Keratinocyte (primary cell): Measurements from ENCODE around the gene MYB. TPM values are rescaled to one million over a fixed set of nuclear protein-coding genes. Genes with fewer than 3 reads are reported as not detected.
A peak's percentile ranks its signal among the peaks of the same experiment; 100 is the strongest.

ENCODE experiments used
- DNase-seq: peaks from one replicate; pipeline ENCODE4 v3.0.0-alpha.2; 2011; ENCODE audit warnings: low read depth, missing footprints, low spot score
- FAIRE-seq: peaks from 2 replicates; lab custom pipeline; 2011; peaks lifted over from hg19 to GRCh38; lab: Jason Lieb, UNC
- H2AFZ ChIP-seq: 2 replicates; pipeline ENCODE4 v1.6.0; 2012; ENCODE audit warnings: low read length, control low read depth, inconsistent platforms; ENCODE audit not compliant: control insufficient read depth
- H3K27ac ChIP-seq: 2 replicates; pipeline ENCODE4 v1.5.1; 2011; ENCODE audit warnings: low read length; ENCODE audit not compliant: control insufficient read depth, insufficient read depth
- H3K27me3 ChIP-seq: 3 replicates; pipeline ENCODE4 v1.6.0; 2011; ENCODE audit warnings: low read length; ENCODE audit not compliant: control insufficient read depth, insufficient read depth; ENCODE audit errors: extremely low read depth
- H3K36me3 ChIP-seq, 2 experiments: 2 replicates in 1 of 2; 3 replicates in 1 of 2; pipeline ENCODE4 v1.5.1; 2011; ENCODE audit warnings: low read length in 2 of 2, mild to moderate bottlenecking in 1 of 2; ENCODE audit not compliant: control insufficient read depth in 2 of 2, insufficient read depth in 2 of 2; ENCODE audit errors: extremely low read depth in 1 of 2
- H3K4me1 ChIP-seq: 3 replicates; pipeline ENCODE4 v1.5.1; 2011; ENCODE audit warnings: low read length; ENCODE audit not compliant: control insufficient read depth, insufficient read depth; ENCODE audit errors: extremely low read depth
- H3K4me2 ChIP-seq: 3 replicates; pipeline ENCODE4 v1.6.0; 2011; ENCODE audit warnings: low read depth, low read length; ENCODE audit not compliant: control insufficient read depth, insufficient read depth; ENCODE audit errors: extremely low read depth
- H3K4me3 ChIP-seq, 3 experiments: fragments of 200-600 bp in 1 of 3; sonication (generic) in 1 of 3; 2 replicates in 2 of 3; 3 replicates in 1 of 3; pipeline ENCODE4 v1.5.1; 2011 to 2016; ENCODE audit warnings: low read length in 3 of 3, mild to moderate bottlenecking in 3 of 3, control low read depth in 2 of 3, inconsistent platforms in 1 of 3, low read depth in 1 of 3, mixed read lengths in 1 of 3, mixed run types in 1 of 3, moderate library complexity in 1 of 3; ENCODE audit not compliant: control insufficient read depth in 2 of 3, insufficient read depth in 2 of 3; ENCODE audit errors: extremely low read depth in 1 of 3
- H3K79me2 ChIP-seq: 2 replicates; pipeline ENCODE4 v1.6.0; 2012; ENCODE audit warnings: low read length; ENCODE audit not compliant: control insufficient read depth, insufficient read depth
- H3K9ac ChIP-seq: 3 replicates; pipeline ENCODE4 v1.6.0; 2011; ENCODE audit warnings: low read length; ENCODE audit not compliant: control insufficient read depth, insufficient read depth; ENCODE audit errors: extremely low read depth
- H3K9me1 ChIP-seq: 3 replicates; pipeline ENCODE4 v1.6.0; 2011; ENCODE audit warnings: low read length; ENCODE audit not compliant: control insufficient read depth, insufficient read depth; ENCODE audit errors: extremely low read depth
- H3K9me3 ChIP-seq: 2 replicates; pipeline ENCODE4 v1.5.1; 2012; ENCODE audit warnings: low read depth, low read length; ENCODE audit not compliant: control insufficient read depth
- H4K20me1 ChIP-seq: 3 replicates; pipeline ENCODE4 v1.6.0; 2011; ENCODE audit warnings: low read length; ENCODE audit not compliant: control insufficient read depth, insufficient read depth; ENCODE audit errors: extremely low read depth
- EZH2 ChIP-seq: IDR thresholded peaks from one replicate; pipeline ENCODE4 v1.6.1; 2012; ENCODE audit warnings: inconsistent platforms, mild to moderate bottlenecking, low read length, moderate library complexity
- dilution Hi-C: fragments of 300-500 bp; cut with MboI; formaldehyde crosslinking; loops from one replicate; pipeline ENCODE4 v1.7.0; 2020; ENCODE audit warnings: low sequenced_read_pairs; ENCODE audit not compliant: extremely low pct_ligation_motif_present
- polyA plus RNA-seq, 5 experiments: library from polyadenylated mRNA; depleted of rRNA in 3 of 5; stranded (reverse) in 3 of 5; stranded (forward) in 1 of 5; unstranded in 1 of 5; fragments of >200 nt; gene quantifications; 1 replicate in 1 of 5; 2 replicates in 3 of 5; 3 replicates in 1 of 5; pipeline versions ENCODE4 v1.2.1 to v1.2.3, GENCODE V29; 2011 to 2012; ENCODE audit warnings: missing spikeins in 2 of 5, low read depth in 1 of 5, low replicate concordance in 1 of 5
- TF ChIP-seq, protein P1 (sequence below), 3 experiments: IDR thresholded peaks in 1 of 3; conservative IDR thresholded peaks in 1 of 3; optimal IDR thresholded peaks in 1 of 3; 2 replicates in 2 of 3; 3 replicates in 1 of 3; pipeline versions ENCODE3 to v1.5.1; 2011; ENCODE audit warnings: low read length in 3 of 3, mild to moderate bottlenecking in 3 of 3, moderate library complexity in 2 of 3, control low read depth in 1 of 3, inconsistent platforms in 1 of 3; ENCODE audit not compliant: insufficient read depth in 2 of 3; ENCODE audit errors: extremely low read depth in 1 of 3

Gene MYB
- polyA plus RNA-seq, 1 donor (not counting 4 experiments of a cell fraction or from before 2014, with no cell fraction given), result 0.04 TPM

DNA sequence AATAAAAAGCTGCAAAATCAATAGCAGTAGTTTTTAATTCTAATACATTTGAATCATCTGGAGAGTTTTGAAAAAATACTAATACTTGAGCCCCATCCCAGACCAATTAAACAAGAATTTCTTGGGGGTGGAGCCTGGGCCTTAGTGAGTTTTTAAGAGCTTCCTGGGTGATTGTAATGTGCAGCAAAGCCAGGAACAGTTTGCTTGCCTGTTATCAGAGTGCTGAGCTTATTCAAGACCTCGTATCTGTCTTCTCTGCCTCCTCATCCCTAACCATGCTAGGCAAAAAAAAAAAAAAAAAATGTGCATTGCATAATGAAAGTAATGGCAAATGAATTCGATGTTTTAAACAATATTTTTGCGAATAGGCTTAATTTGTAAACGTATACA, 36.4 kb upstream of the MYB start:
- Histone ChIP-seq H3K27ac (no peak overlapping the region), H3K27me3 (peaks cover 3% of the 10 kb centered on the region), H3K9me3 (no peaks in the 10 kb centered on the region), H3K4me3 (no peak overlapping the region), H3K4me1 (peaks cover 7% of the 10 kb centered on the region), H3K36me3 (no peaks in the 10 kb centered on the region), H3K4me2 (no peak overlapping the region), H4K20me1 (no peaks in the 10 kb centered on the region), H3K9me1 (no peaks in the 10 kb centered on the region), H3K9ac (no peak overlapping the region), H3K79me2 (no peaks in the 10 kb centered on the region), H2AFZ (no peak overlapping the region)
- TF ChIP-seq, protein P1, sequence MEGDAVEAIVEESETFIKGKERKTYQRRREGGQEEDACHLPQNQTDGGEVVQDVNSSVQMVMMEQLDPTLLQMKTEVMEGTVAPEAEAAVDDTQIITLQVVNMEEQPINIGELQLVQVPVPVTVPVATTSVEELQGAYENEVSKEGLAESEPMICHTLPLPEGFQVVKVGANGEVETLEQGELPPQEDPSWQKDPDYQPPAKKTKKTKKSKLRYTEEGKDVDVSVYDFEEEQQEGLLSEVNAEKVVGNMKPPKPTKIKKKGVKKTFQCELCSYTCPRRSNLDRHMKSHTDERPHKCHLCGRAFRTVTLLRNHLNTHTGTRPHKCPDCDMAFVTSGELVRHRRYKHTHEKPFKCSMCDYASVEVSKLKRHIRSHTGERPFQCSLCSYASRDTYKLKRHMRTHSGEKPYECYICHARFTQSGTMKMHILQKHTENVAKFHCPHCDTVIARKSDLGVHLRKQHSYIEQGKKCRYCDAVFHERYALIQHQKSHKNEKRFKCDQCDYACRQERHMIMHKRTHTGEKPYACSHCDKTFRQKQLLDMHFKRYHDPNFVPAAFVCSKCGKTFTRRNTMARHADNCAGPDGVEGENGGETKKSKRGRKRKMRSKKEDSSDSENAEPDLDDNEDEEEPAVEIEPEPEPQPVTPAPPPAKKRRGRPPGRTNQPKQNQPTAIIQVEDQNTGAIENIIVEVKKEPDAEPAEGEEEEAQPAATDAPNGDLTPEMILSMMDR (optimal IDR thresholded peaks at IDR 0.05 in 1 of 3, IDR thresholded peaks at IDR 0.05 in 1 of 3, conservative IDR thresholded peaks at IDR 0.05 in 1 of 3; ENCODE audit: extremely low read depth in 1 of 3, insufficient read depth in 2 of 3, low read length in 3 of 3), result no peak
- no peak for TF ChIP-seq EZH2
- FAIRE-seq, result no peak
- dilution Hi-C loops, result no loop called here
- no peak for DNase-seq

DNA sequence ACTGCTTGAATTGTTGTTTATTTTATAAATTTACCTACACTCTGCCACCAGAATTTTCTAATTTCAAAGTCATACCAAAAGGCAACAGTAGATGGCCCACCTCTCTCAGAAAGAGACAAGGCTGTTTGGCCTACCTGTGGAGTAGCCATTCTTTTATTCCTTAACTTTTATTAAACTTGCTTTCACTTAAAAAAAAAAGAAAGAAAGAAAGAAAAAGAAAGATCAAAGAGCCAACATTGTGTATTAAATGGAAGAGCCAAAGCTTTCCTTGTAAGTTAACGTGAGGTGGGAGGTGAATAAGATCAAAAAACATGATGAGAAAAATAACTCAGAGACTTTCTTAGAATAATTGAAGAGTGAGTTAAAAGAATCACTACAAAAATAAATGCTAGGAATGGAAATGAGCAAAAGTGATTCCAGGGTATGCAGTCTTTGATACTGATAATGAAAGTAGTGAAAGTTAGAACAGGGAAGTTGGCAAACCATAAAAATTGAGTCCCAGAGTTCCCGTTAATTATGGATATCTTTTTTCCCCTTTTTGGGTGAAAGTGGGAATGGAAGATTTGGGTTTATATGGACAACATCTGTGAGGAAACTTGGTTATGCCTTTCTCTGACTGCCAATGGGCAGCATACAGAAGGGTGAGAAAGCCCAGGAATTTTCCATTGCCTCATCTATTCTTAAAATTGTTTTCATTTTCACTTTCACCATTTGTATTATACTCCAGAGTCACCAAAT, 35.9 kb upstream of the MYB start:
- Histone ChIP-seq H3K4me1 (peaks cover 7% of the 10 kb centered on the region), H3K27ac (no peak overlapping the region), H3K9me3 (no peaks in the 10 kb centered on the region), H3K27me3 (peaks cover 3% of the 10 kb centered on the region), H3K4me3 (no peak overlapping the region), H3K9me1 (no peaks in the 10 kb centered on the region), H3K9ac (no peak overlapping the region), H4K20me1 (no peaks in the 10 kb centered on the region), H3K4me2 (no peak overlapping the region), H3K79me2 (no peaks in the 10 kb centered on the region), H2AFZ (no peak overlapping the region), H3K36me3 (no peaks in the 10 kb centered on the region)
- DNase-seq (no peak), FAIRE-seq (no peak)
- dilution Hi-C loops, result no loop called here
- TF ChIP-seq, protein P1 (optimal IDR thresholded peaks at IDR 0.05 in 1 of 3, IDR thresholded peaks at IDR 0.05 in 1 of 3, conservative IDR thresholded peaks at IDR 0.05 in 1 of 3; ENCODE audit: extremely low read depth in 1 of 3, insufficient read depth in 2 of 3, low read length in 3 of 3), result peak; percentile 37 to 61 (median 43)
- TF ChIP-seq EZH2, result no peak
